DMS153 treated with DMSO at 0.1 percent for 48 hours (cell line): ENCODE data around the gene MBP.

Experiments used
- DNase-seq: peaks from one replicate; lab custom pipeline; 2025; ENCODE audit not compliant: unreplicated experiment; lab: John Stamatoyannopoulos, UW

Gene MBP

DNA sequence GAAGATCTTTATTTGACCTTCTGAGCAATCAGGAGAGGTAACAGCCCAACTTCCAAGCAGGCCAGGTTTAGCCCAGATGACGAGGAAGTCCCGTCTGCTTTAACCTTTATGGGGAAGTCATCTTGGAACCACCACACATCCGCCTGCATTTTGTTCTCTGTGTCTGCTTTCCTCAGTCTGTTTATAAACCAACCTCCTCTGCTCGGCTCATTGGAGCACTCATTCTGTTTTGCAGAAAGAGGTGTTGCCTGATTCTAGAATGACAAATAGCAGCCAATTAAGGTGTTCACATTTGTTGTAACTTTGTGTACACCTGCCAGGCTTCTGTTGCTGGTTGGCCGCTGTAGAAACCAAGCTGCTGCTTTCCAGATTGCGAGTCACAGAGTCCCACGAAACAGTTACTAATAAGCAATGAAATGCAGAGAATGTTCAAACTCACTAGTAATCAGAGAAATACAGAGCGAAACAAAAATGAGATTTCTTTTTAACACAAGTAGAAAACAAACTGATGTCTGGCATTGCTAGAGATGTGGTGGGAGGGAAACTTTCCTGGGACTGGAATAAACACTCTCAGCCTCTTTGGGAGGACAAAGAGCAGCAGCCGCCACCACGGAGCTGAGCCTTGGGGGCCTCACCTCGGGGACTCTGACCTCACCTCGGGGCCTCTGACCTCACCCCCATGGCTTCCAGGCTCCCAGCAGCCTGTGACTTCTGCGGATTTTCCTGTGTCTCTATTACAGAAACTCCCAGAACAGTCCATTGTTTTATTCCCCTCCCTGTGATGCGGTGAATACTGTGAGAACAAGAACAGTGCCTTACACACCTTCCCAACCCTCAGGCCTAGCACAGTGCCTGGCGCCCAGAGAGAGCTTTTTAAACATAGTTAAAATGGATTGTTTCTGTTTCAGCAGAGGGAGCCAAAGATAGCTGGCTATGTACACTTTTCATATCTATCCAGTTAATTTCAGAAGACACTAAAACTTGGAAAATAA is 64.0 kb downstream of the MBP start:
- DNase-seq: no peak

DNA sequence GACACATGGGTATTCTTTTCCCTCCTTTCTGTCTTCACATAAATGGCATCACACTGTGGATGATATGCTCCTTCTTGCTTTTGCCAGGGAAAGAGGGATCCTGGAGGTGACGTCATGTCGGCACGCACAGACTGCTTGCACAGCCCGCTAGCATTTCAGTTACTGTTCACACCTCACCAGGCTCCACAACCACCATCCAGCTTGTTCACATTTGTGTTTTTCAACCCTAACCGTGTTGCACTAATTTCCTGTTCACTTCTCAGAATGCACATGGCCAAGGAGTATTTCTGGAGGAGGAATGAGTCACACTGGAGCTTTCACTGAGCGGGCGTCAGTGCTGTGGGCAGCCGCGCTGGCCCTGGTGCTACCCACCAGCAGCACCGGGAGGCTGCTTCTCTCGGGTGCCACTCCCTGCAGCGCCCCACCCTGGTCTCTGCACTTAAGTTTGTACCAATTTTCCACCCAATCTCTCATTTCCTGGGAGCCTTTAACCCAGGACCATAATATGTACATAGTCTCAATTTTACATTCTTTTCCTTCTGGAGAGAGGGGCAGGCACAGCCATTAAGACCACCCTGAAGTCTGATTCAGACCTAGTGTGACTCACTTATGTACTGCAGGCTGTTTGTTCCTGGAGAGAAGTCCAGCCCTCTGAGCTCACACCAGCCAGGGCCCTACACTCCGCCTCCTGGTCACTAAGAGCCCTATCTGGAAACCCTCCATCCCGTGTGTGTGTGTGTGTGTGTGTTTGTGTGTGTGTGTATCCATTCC is 65.1 kb downstream of the MBP start:
- no peak for DNase-seq

DNA sequence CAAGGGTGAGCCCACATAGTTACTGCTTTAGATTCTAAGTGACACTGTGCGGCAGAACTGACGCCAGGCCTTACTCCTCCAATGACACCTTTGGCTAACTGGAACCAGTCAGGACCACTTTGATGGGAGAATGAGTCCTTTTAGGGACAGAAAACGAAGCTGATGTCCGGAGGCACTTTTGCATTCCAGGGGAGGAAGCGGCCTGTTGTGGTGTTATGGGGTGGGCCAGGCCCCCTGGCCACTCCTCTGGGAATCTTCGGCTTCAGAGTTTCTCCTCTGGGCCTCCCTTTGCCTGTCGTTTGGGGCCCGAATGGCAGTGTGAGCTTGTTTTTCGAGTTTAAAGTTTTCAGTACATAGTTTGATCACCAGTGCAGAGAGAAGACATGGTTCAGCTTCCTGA is 65.9 kb downstream of the MBP start:
- no peak for DNase-seq

DNA sequence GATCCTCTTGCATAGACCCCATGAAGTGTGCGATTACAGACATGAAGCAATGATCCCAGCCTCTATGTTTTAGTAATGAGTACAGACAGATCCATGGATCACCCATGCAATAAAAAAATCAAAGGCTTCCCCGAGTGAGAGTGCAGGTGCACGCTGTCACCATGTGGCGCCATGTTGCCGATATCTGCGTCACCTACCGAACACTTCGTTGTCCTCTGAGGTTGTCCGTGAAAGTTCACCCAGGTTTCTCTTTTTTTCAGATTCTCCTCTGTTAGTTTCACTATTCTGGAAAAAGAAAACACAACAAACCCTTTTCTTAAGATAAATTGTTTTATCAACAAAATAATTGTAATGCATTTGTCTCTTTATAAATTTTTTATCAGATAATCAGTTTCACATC is 66.5 kb downstream of the MBP start:
- no peak for DNase-seq

DNA sequence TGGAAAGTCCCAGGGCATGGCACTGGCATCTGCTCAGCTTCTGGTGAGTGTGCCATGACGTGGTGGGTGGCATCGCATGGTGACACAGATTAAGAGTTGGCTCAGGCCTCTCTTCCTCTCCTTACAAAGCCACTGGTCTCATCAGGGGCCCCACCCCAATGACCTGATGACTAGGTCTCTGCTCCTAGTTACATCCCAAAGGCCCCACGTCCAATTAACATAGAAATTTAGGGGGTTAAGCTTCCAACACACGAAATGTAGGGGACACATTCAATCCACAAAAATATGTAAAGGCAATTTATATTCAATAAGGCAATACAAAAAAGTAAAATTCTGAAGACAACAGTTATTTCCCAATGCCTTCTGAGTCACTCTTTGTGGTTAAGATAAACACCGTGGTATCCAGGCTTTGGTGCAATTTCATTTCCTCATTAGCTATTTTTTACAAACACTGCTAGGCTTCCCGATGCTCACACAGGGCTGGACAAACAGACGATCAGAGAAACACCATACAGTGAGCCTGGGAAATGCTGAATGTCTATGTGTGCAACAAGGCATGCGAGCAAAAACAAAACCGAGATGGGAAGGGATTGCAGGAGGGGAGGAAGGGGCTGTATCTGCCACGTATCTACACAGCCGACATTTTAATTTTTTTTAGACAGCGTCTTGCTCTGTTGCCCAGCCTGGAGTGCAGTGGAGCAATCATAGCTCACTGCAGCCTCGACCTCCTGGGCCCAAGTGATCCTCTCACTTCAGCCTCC is 67.2 kb downstream of the MBP start:
- no peak for DNase-seq

DNA sequence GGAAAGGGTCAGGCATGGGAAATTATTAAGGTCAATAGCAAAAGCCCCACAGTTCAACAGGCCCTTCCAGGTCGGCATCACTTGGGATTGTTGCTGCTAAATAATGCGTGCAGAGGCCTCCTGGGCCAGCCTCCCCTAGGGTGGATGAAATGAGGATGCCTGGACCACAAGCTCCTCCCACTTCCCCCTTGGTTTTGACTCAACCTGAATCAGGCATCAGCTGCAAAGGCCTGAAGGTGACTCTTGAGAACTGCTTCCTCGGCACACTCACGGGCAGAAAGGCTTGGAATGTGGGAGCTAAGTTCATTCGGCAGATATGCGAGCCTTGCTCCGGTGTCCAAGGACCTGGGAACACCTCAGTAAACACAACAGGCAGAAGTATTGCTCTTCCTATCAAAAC is 69.3 kb downstream of the MBP start:
- no peak for DNase-seq

DNA sequence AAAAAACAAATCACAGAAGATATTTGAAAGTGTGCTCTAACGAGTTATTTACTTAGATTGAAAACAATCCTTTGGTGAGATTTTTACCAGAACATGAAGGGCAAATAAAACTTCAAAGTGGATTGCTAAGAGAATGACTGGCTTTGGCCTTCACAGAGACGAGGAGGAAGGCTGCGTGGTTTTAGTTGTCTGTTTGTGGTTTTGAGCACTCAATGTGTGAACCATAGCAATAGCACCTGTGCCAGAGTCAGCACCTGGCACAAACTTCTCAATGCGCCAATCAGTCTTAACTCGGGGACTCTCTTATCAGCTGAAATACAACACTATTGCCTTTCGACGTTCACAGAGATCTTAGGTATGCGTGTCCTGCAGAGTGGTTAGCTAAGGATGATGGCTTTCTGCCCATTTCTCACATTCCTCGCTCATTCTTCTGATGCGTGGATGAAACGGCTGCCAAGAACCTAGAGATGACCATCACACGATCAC is 70.0 kb downstream of the MBP start:
- DNase-seq: no peak

DNA sequence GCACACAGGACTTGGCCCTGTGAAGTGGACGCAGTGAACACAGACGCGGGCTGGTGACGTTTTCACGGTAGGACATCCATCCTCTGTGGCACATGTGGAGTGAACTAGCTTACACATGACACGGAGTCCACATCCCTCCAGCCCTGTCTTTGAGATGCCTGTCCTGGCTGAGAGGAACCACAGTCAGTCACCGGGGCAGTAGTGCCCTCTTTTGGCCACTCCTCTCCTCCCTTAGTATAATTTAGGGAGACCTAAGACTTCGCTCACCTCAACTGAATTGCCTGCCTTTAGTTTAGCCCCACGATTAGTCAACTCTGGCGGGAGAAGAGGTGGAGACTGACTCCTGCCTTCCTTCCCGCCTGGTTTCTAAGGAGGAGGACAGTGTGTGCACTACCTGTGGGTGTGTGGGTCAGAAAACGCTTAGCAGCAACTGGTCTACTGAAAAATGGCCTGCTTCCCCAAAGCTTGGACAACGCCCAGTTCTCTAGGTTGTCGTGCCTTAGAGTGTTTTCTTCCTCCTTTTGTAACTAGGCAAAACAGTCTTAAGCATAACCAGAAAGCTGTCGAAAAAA is 70.6 kb downstream of the MBP start:
- no peak for DNase-seq

DNA sequence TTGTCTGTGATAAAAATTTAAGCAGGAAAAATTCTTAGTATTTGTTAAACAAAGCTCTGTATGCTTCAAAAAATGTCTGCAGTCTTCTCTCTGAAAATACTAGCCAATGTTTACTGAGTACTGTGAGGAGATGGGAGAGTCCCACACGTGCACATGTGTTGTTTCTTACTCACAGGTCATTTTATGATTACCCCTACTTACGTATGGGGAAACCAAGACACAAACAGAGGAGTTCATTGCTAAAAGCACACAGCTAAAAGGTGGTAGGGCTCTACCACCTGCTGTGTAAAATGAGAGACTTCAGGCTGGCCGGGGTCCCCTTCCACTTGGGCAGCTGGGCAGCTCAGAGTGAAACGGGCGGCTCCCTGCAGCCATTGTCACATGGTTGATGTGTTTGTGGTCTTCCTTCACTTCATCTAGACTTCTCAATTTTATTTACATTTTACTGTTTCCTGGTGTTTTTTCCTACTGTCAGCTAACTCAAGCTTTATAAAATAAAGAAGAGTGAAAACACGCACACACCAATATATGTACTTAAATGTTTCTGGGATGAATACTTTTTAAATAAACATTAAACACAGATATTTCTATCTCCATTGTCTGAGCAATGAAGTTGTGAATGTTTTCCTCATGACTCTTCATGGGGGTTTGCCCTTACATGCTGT is 71.2 kb downstream of the MBP start:
- no peak for DNase-seq

DNA sequence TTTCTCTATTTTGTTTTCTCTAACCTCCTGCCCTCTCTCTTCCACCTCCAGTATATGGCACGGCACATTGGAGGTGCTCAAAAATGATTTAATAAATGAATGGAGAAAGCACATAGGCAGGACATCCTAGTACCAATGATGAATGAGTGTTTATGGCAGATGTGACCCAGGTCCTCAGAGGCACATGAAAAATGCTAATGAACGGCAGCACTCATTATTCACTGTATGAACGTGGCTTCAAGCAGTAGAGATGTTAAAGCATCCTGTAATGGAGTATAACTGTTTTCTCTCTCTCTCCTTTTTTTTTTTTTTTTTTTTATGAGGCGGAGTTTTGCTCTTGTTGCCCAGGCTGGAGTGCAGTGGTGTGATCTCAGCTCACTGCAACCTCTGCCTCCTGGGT is 72.4 kb downstream of the MBP start:
- no peak for DNase-seq

DNA sequence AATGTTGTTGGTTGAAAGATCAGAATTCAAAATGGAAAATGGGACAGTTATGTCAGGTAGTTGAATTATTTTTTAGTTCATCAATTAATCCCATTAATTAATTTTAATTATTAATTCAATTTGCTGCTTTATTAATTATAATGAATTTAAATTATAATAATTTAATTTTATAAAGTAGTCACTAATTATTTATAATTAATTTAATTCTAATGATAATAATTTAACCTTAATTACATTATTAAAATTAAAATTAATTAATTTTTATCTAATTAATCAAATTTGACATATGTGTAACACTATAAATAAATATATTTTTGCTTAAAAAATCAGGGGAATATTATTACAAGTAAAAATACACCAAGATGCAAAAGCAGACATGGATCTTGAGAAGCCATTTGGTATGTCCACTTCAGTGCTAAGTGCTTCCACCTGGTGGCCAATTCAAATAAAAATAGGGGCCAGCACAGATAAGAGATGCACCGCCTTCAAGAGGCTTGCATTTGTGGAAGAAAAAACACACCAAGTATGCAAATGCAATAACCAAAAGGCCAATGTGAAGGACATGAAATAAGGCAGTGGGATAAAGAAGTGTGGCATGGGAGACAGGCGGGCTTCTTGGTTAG is 73.2 kb downstream of the MBP start:
- no peak for DNase-seq

DNA sequence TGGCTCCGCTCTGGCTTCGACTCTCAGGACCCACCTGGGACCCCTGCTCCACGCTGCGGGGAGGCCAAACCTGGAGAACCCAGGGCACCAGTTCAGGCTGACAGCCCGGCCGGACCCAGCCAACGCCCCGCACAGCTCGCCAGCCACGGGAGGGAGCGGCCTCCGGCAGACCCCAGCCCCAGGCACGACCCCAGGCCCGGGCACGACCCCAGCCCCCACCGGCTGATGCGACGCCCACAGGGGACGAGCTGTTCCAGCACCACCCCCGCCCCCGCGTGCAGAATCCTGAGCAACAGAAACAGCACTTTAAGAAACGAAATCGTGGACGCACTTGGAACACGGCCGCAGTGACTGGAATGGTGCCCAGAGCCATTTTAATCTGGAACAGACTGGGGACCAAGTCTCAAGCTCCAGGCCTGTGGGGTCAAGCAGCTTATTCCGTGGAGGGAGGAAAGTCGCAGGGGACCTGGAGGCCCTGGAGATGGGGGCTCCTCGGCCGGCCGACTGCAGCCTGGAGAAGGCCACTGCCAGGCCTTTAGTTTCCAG is 74.2 kb downstream of the MBP start:
- DNase-seq: no peak

DNA sequence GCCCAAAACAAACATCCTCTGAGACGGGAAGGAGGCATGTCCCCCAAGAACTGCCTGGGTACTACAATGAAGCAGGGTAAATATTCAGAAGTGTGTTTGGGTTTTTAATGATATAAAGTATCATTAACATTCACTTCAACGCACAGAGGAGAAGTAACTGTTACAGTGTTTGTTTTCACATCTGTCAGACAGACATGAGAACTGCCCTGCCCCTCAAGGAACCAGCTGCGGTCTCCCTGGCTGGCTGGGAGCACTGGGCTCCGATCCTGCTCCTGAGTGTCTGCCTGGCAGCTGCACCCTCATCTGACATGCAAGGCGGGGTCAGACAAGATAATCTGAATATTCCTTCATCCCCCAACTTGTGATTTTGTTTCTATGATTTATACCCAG is 75.6 kb downstream of the MBP start:
- no peak for DNase-seq

DNA sequence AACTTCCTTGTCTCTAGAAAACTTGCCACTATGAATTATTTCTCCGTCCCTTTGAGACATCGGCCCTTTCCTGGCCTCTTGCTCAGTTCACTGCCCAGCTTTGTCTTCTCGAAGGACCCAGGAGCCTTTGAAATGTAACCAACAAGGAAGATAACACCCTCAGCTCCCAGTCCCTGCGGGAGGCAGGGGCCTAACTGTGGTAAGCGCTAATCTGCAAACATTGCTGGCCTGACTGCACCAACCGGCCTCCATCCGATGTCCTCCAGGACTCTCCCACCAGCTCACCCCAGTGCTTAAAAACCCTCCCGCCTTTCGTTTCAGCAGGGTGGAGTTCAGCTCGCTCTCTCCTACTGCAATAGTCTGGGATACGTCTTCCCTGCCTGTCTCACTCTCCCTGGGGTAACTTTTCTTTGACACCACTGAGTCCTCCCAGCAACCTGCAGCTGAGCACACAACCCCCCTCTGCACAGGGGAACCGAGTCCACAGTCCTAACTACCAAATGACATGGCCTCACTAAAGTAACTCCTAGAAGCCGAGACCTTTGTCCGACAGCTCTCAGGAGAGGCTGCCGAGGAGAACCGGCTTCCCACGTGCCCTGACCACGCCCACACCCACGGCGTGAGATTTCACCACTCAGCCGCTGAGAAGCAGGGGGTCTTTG is 76.1 kb downstream of the MBP start:
- DNase-seq: no peak

DNA sequence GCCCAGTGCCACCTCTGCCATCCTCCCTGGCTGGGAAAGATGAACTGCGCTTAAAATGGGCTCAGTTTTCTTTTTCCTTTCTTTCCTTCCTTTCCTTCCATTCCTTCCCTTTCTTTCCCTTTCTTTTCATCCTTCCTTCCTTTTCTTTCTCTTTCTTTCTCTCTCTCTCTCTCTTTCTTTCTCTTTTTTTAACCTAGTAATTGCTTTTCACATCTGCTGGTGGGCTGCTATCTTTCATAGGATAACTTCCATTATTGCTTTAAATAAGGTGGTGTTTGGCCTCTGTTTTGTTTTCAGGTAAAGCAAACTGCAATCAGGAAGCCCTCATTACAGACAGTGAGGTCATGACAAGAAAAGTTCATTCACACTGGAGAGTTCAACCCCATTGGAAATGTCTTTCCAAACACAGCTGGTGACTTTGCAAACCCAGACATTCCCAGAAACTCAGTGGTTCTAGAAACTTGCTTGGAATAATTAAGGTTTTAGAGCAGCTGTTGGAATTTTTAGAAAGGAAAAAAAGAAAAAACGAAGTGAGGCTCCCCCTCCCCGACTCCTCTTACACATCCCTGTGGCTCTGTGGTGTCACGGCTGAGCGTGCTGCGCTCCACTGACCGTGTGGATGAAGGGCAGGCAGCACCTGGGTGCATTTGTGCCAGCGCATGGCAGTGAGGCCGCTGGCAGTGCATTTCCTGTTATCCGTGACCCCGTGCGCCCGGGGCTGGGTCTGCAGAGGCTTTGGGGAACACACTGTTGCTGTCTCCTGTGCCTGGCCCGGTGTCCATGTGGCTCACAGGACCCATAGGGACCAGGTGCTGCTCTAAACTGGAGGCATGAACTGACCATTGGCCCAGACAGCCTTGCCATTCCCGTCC is 76.9 kb downstream of the MBP start:
- no peak for DNase-seq

DNA sequence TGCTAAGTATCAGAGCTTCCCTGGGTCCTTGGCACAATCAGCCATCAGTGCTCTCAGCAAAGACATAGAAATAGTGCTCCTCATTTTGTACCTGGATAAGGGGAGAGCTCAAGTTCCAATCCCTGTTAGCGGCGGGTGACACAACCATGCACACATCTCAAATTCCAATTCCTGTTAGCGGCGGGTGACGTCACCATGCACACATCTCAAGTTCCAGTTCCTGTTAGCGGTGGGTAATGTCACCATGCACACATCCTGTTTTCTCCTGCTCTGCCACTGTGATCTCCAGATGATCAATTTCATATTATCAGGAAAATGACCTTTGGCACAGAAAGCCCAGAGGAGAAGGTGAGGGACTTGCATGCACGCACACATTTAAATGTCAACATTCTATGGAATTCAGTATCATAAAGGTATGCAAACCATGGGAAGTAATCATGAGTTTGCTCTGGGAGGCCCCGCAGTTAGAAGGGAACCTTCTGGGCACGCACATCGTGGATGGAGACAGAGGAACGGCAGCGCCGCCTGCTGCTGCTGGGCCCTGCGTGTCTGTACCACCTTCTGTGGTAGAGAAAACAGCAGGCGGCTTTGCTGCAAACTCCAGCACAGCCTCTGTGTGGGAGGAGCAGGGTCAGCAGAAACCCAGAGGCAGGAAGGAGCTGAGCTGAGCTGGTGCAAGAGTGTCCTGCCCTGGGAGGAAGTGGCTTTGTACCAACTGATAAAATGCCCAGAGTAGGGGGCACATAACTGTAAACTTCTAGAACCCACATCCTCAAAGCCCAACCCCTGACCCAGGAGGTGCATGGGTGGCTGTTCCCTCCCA is 77.8 kb downstream of the MBP start:
- DNase-seq: peak; percentile 84

DNA sequence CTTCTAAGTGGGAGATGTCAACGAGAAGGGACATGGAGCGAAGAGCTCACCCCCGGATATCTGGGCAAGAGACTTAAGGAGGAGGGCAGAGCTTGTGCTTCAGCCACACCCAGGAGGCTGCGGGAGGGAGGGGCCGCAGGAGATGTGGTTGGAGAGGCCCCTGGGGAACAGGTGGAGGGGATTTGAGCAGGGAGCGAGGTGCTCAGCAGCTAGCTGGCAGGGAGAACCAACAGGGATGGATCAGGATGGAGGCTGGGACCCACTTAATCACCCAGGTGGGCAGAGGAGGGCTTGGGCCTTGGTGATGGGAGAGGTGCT is 78.3 kb downstream of the MBP start:
- no peak for DNase-seq
